ENCODE measurements around the gene CSF1. TPM values are rescaled to one million over a fixed set of nuclear protein-coding genes. Genes with fewer than 3 reads are reported as not detected.

Gene CSF1
- total RNA-seq, 2 donors from 2014 or later = 30.8 to 44.1 TPM

DNA sequence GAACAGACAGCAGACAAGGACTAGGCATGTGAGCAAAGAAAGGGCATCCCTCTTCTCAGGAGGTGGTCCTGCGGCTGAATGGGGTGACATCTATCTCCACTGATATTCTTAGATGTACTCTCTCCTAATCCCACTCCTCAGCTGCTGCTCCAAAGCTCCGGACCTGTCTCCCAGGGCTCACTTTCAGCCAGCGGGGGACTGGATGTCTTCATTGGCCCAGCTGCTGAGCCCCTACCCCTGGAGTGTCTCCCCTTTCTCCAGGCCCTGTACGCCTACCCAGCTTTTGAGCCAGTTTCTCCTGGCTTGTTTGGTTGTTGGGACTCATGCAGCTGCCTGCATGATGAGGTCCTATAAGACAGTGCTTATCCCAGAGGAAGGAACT is 28.8 kb upstream of the CSF1 start:
- intact Hi-C loops (cut with DNase I) = no loop called here
- DNase-seq = no peak
- no peak for ATAC-seq

- ATAC-seq = no peak
- DNase-seq = no peak
- intact Hi-C loops (cut with DNase I) = no loop called here
Measured at GRCh38 chr1:109882288-109883245, 28.1 kb upstream of the CSF1 start.

DNA sequence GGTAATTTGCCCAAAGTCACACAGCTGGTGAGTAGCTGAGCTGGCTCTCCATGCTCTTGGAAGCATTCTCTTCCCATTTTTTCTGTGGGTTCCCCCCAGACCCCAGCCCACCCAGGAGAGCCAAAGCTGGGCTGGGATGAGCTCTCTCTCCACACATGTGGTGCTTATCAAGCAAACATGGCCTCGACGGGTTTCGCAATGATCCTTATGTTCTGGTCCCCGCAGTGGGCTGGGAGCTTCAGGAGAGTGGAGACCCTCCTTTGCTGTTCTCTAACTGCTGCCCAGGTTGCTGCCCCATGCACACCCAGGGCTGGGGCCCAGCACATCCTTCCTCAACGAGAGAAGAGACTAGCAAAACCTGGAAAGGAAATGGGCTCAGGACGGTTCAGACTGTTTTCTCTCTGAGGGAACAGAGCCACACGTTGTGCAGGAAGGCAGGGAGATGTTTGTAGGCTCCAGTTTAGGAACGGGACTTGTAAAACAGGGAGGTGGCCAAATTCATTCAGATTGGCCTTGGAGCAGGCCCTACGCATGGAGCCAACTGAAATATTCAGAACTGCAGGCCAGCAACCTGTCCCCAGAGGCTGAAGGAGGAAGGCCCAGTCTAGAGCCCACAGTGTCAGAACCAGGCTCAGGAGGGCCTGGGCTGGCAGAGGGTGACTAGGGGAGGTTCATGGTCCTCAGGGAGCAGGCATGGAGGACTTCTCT is 27.2 kb upstream of the CSF1 start:
- ATAC-seq = peak; percentile 55 to 89
- DNase-seq = peak; percentile 55
- intact Hi-C loops (cut with DNase I) = no loop called here

- intact Hi-C loops (cut with DNase I) = no loop called here
- DNase-seq (no peak), ATAC-seq (peak in 1 of 2 donors; percentile 36)
Measured at GRCh38 chr1:109884242-109884891, 26.3 kb upstream of the CSF1 start.

GRCh38 chr1:109885589-109885988 is 25.1 kb upstream of the CSF1 start:
- intact Hi-C loops (cut with DNase I) = no loop called here
- ATAC-seq (no peak), DNase-seq (no peak)

DNA sequence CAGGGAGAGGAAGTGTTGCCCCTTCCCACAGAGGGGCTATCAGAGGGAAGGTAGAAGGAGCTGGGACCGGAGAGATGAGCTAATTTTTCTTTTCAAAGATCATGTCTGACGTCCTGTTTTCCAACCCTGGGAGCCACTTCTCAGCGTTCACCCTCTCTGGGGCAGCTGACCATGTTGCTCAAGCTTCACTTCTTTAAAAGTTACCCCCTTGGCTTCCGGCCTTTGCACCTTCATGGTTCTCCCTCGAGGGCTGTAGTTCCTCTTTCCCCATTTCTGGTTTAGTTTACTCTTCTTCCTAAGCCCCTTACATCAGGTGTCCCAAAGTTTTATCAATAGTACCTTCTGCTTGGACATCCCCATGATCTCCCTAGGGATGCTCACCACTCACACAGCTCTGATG is 23.8 kb upstream of the CSF1 start:
- ATAC-seq = no peak
- intact Hi-C loops (cut with DNase I) = no loop called here
- no peak for DNase-seq

GRCh38 chr1:109887271-109887670 is 23.4 kb upstream of the CSF1 start:
- intact Hi-C loops (cut with DNase I) = no loop called here
- ATAC-seq = no peak
- no peak for DNase-seq

- ATAC-seq = no peak
- DNase-seq = no peak
- intact Hi-C loops (cut with DNase I) = no loop called here
Measured at GRCh38 chr1:109887884-109888283, 22.8 kb upstream of the CSF1 start.

DNA sequence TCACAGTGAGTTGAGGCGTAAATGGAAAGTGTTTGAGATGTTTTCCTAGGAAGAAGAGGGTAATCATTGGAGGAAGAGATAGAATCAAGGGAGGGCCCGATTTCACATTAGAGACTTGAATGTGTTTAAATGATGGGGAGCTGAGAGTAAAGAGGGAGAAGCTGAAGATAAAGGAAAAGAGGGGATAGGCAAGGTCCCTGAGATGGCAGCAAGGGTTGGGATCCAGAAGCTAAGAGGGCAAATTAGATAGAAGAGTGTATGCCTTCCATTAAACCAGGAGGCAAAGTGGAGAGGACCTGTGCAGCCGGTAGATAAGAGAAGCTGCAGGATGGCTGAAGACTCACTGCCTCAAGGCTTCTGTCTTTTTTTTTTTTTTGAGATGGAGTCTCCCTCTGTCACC is 21.6 kb upstream of the CSF1 start:
- DNase-seq (no peak), ATAC-seq (no peak)
- intact Hi-C loops (cut with DNase I) = no loop called here

DNA sequence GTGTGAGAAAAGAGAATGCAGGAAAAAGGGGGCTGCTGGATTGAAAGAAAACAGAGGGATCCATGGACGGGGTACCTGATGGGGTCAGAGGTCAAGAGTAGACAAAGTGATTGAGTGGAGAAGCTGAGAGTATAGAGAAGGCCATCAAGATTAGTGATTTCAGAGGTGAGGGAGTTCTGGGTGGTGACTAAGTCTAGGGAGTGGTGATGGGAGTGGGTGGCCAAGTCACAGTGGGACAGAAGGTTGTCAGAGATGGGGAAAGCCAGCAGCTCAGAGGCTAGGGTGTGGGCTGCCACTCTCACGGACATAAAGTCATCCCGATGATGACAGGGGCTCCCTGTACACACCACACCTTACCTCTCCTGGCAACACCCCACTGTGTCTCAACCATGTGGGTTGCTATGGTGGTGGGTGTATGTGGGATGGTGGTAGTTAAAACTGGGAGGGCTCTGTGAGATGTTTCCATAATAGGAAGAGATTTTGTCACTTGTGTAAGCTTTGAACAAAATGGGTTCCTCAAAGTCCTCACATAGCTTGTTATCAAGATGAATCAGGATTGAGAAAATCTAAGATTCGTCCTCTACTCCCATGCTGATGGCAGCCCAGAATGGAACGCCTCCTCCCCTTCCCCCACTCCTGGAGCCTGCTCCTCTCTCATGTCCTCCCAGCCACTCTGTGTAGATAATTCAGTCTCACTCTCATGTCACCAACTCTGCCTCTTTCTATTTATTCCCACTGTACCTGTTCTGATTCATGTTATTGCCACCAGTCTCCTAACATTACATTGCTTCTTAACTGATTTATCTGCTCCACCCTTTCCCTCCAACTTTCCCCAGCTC is 20.3 kb upstream of the CSF1 start:
- peak in 1 of 2 donors; percentile 50 for ATAC-seq
- intact Hi-C loops (cut with DNase I) = loop anchor here in 1 of 2 donors (10.0 kb wide), 1 partner anchor 96 kb away; no protein-coding TSS in a partner anchor

DNA sequence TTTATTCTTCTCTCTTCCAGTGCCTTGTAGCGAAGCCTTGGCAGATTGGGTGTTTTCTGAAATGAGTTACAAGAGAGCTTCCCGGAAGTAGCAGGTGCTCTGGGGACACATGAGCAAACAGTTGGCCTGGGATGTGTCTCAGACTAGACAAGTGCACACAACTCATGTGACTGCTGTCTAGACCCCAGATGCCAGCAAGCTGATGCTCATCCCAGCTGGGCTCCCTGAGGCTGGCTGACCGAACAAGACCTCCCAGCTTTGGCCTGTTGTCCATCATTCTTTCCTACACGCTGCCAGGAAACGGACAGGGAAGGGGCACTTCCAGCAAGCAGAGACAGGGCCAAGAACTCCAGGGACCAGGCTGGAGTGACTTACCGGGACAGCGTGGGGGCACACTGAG is 18.7 kb upstream of the CSF1 start:
- peak; percentile 7 to 29 for ATAC-seq
- DNase-seq = no peak
- intact Hi-C loops (cut with DNase I) = loop anchor here in 1 of 2 donors (10.0 kb wide), 1 partner anchor 97 kb away; no protein-coding TSS in a partner anchor

More for the DNA sequence above, 20.3 kb upstream of the CSF1 start:
- no peak for DNase-seq

- intact Hi-C loops (cut with DNase I) = loop anchor here in 1 of 2 donors (10.0 kb wide), 1 partner anchor 98 kb away; no protein-coding TSS in a partner anchor
- ATAC-seq (peak; percentile 9 to 14), DNase-seq (no peak)
Measured at GRCh38 chr1:109892561-109893368, 17.9 kb upstream of the CSF1 start.

DNA sequence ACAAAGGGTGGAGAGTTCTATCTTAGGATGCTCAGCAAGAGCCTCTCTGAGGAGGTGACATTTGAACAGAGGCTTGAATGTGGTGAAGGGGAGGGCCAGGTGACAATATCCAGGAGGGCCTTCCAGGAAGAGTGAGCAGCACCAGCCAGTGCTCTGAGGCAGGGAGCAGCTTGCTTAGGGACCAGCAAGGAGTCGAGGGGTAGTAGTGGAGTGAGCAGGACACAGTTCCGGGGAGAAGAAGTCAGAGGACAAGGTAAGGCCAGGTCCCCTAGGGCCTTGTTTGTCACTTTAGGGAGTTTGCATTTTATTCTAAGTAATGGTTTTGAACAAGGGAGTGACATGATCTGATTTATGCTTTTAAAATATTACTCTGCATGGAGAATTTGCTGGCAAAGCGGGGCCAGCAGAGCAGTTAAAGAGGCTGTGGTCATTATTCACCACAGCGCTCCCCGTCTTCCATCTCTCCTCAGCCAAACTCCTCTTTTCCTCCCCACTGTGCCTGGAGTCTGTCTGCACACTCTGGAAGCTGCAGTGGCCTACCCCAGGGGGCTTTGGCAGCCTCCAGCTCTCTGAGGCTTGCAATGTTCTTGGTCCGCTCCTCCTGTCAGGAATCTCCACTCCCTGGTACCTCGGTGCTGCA is 17.0 kb upstream of the CSF1 start:
- no peak for DNase-seq
- ATAC-seq = no peak
- intact Hi-C loops (cut with DNase I) = loop anchor here in 1 of 2 donors (10.0 kb wide), 1 partner anchor 99 kb away; no protein-coding TSS in a partner anchor

DNA sequence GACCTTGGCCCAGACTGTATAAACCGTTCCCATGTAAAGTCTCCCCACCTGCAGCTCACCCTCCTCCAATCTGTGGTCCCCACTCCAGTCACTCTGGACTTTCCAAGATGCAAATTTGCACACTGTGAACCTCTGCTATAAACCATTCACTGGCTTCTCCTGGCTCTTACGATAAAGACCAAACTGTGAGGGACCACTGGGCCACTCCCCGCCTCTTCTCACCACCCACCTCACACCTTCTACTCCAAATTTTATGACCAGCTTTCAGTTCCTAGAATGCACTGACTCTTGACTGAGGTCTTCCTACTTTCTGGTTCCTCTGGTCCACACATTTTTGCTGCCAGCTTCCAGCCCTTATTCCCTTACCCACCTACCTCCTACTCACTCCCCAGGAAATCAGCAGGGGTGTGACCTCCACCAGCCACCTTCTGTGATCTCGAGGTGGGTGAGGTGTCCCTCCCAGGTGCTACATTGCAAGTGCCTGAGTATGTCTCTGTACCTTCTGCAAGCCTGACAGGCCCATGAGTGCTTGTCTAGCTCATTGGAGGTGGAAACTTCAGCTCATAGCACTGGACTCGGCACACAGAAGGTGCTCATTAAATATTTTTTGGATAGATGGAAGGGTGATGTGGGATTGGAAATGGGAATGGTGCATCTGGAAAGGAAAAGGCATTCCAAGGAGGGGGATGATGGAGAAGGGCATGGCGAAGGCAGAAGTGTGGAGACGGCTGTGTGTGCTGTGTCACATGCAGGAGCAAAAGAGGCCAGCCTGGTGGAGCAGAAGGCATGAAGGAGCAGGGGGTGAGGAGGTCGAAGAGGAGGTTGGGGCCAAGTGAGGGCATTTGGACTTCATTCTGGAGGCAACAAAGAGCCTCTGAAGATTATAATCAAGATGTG is 15.6 kb upstream of the CSF1 start:
- DNase-seq (no peak), ATAC-seq (no peak)
- intact Hi-C loops (cut with DNase I) = loop anchor here in 1 of 2 donors (10.0 kb wide), 1 partner anchor 100 kb away; no protein-coding TSS in a partner anchor

- ATAC-seq (peak; percentile 69 to 79), DNase-seq (peak; percentile 76)
- intact Hi-C loops (cut with DNase I) = loop anchor here in 1 of 2 donors (10.0 kb wide), 1 partner anchor 101 kb away; no protein-coding TSS in a partner anchor
Measured at GRCh38 chr1:109895720-109896504, 14.7 kb upstream of the CSF1 start.
